Right atrium auricular region (tissue), 2 donors: Measurements from ENCODE around the gene CBFA2T3. TPM values are rescaled to one million over a fixed set of nuclear protein-coding genes. Genes with fewer than 3 reads are reported as not detected.

Experiments
- DNase-seq: peaks from one replicate; pipeline ENCODE4 v3.0.0-alpha.2; 2019; ENCODE audit warnings: low spot score
- H3K27ac ChIP-seq, 2 donors: fragments of 200-600 bp; sonication (generic); 1 replicate in 1 of 2; 2 replicates in 1 of 2; pipeline ENCODE4 v1.5.1; 2016 to 2019
- H3K27me3 ChIP-seq, 2 donors: fragments of 200-600 bp; sonication (generic); one replicate each; pipeline versions ENCODE4 v1.5.1 to v1.6.0; 2017 to 2019
- H3K36me3 ChIP-seq: fragments of 200-600 bp; sonication (generic); one replicate; pipeline ENCODE4 v1.5.1; 2016
- H3K4me1 ChIP-seq, 2 donors: fragments of 200-600 bp; sonication (generic); one replicate each; pipeline versions ENCODE4 v1.5.1 to v1.6.0; 2017 to 2019
- H3K4me3 ChIP-seq, 2 donors: fragments of 200-600 bp; sonication (generic); 1 replicate in 1 of 2; 2 replicates in 1 of 2; pipeline ENCODE4 v1.5.1; 2017 to 2019; ENCODE audit warnings: mild to moderate bottlenecking in 1 of 2, moderate library complexity in 1 of 2
- H3K9me3 ChIP-seq, 2 donors: fragments of 200-600 bp; sonication (generic); one replicate each; pipeline ENCODE4 v1.5.1; 2019
- CTCF ChIP-seq, 2 donors: fragments of 200-600 bp; sonication (generic); IDR thresholded peaks; one replicate each; pipeline ENCODE4 v1.5.1; 2019; ENCODE audit warnings: antibody characterized with exemption in 2 of 2
- total RNA-seq, 2 donors: library from RNA; depleted of rRNA; stranded (reverse); fragments of >200 nt; gene quantifications; one replicate each; pipeline ENCODE4 v1.1.0, GENCODE V29; 2016

The CBFA2T3 gene
- total RNA-seq, 2 donors from 2014 or later: 1.1 to 2.6 TPM

DNA sequence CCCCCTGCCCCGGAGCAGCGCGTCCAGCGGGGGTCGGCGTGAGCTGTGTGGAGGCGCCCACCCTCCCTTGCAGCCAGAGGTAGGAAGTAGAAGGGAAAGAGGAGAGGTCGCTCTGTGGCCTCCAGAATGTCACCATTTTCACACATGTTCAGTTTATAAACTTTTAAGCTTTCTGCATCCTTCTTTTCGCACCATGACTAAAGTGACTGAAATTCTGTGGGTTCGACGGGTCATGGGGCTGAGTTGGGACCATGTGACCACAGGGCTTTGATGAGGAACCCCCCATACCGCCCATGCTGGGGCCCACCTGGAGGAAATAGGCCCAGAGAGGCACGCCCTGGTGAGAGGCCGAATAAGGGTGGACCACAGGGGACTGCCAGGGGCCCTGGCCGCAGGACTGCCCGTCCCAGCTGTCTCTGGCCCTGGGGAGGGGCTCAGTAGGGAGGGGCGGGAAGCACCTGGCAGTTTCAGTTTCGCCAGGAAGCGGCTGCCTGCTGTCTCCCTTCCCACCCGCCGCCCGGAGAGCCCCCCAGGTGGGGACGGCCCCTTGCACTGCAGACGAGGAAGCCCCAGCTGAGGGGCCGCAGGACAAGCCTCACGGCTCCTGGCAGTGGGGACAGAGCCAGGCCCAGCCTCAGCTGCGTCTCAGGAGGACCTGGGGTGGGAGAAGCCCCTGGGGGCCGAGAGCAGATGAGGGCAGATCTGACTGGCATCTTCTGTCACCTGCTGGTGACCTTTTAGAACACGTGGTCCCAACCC lies 9.0 kb downstream of the CBFA2T3 start:
- no peak for DNase-seq
- Histone ChIP-seq H3K27me3 (peaks cover 0 to 9% of the 10 kb centered on the region in 2 donors), H3K4me1 (no peaks in the 10 kb centered on the region), H3K9me3 (no peaks in the 10 kb centered on the region), H3K27ac (no peak overlapping the region), H3K4me3 (no peak overlapping the region), H3K36me3 (no peaks in the 10 kb centered on the region)
- no peak for TF ChIP-seq CTCF (IDR thresholded peaks at IDR 0.05)

DNA sequence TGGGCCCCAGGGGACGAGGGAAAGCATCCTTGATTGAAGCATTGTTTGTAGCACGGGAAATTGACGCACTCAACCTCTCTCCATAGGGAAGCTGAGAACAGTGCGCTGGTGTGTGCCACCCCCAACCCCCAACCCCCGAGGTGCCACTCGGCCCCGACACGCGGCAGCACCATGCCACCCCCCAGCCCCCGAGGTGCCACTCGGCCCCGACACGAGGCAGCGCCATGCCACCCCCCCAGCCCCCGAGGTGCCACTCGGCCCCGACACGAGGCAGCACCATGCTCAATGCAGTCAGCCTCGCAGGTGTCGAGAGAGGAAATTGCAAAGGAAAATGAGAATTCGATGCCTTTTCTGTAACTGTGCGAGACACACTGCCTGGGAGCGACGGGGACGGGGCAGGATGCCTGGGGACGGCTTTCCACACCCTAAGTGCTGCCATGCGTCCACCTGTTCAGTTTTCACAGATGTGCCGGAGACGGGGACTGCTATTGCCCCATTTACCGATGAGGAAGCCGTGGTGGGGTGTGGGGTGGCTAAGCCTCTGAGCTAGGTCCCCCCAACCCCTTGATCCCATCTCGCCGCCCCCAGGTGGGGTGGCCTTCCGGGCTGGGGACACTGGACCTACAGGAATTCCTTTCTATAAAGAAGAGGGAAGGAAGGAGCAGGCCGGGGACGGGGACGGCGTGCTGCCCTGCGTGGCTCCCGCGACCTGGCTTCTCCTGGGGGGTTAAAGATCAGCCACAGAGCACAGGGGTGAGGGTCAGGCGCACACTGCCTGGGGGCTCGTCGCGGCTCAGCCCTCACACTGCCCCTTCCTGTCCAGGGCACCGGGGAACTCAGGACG lies 9.8 kb downstream of the CBFA2T3 start:
- Histone ChIP-seq H3K9me3 (no peaks in the 10 kb centered on the region), H3K27me3 (peaks cover 0 to 9% of the 10 kb centered on the region in 2 donors), H3K4me3 (no peak overlapping the region), H3K36me3 (no peaks in the 10 kb centered on the region), H3K4me1 (no peaks in the 10 kb centered on the region), H3K27ac (no peak overlapping the region)
- no peak for TF ChIP-seq CTCF (IDR thresholded peaks at IDR 0.05)
- no peak for DNase-seq

DNA sequence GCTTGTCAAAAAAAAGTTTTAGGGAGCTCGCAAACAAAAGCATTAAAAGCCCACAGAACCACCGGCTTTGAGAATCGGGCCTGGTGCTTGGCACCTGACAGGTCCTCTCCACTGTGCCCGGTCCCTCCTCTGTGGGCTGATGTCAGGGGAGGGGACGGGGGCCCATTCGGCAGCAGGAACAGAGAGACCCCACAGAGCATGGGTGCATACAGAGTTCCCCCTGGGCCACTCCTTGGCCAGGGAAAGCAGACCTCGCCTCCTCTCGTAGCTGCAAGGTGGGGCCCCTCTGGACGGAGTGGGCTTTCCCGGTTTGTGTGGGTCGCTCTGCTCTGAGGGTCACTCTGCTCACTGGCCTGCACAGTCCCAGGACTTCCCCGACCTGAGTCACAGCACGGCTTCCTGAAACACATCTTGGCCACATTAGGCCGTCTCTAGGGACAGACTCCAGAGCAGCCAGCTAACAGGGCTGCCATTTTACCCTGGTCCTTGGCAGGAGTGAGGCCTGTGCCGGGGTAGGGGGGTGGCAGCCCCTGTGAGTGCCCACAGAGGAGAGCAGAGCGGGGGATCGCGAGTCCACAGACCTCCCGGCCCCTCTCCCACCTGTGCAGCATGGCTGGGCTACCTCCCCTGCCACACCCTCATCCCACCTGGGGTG lies 11.1 kb downstream of the CBFA2T3 start:
- no peak overlapping the region for H3K4me3 ChIP-seq
- H3K36me3 ChIP-seq: no peaks in the 10 kb centered on the region
- no peak for TF ChIP-seq CTCF (IDR thresholded peaks at IDR 0.05)
- H3K9me3 ChIP-seq: no peaks in the 10 kb centered on the region
- DNase-seq: no peak
- H3K4me1 ChIP-seq: no peaks in the 10 kb centered on the region
- peaks cover 0 to 9% of the 10 kb centered on the region in 2 donors for H3K27me3 ChIP-seq
- H3K27ac ChIP-seq: no peak overlapping the region

DNA sequence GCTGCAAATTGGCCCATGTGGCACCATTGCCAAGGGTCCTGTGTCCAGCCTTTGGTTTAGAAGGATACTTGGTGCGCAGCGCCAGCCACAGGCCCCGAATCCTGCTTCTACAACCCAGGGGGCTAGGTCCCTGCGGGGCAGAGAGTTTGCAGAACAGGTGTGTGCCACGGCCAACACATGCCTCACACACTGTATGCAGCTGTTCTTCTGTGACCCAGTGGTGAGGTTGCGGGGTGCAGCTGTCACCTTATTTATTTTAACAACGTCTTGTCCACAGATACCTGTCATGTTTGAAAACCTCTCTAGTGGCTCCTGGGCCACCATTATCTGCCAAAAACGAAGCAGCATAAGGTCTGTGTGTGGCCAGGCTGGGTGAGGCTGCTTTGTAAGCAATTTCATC lies 11.6 kb downstream of the CBFA2T3 start:
- Histone ChIP-seq H3K4me1 (no peaks in the 10 kb centered on the region), H3K27ac (no peak overlapping the region), H3K36me3 (no peaks in the 10 kb centered on the region), H3K4me3 (no peak overlapping the region), H3K9me3 (no peaks in the 10 kb centered on the region), H3K27me3 (peaks cover 0 to 9% of the 10 kb centered on the region in 2 donors)
- DNase-seq: no peak
- TF ChIP-seq CTCF (IDR thresholded peaks at IDR 0.05): no peak

DNA sequence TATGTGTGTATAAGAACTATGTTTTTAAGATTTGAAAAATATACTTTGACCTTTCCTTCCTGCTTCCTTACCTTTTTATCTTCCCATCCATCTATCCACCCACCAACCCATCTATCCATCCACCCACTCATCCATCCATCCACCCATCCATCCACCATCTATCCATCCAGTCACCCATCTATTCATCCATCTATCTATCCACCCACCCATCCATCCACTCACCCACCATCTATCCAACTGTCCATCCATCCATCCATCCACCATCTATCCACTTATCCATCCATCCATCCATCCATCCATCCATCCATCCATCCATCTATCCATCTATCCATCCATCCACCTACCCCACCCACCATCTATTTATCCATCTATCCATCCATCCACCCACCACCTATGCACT lies 12.4 kb downstream of the CBFA2T3 start:
- no peaks in the 10 kb centered on the region for H3K36me3 ChIP-seq
- no peak for TF ChIP-seq CTCF (IDR thresholded peaks at IDR 0.05)
- peaks cover 0 to 9% of the 10 kb centered on the region in 2 donors for H3K27me3 ChIP-seq
- no peak overlapping the region for H3K4me3 ChIP-seq
- H3K27ac ChIP-seq: no peak overlapping the region
- no peaks in the 10 kb centered on the region for H3K4me1 ChIP-seq
- DNase-seq: no peak
- no peaks in the 10 kb centered on the region for H3K9me3 ChIP-seq
